Smooth muscle cell (in vitro differentiated cells): Measurements from ENCODE around the gene PCCA. TPM values are rescaled to one million over a fixed set of nuclear protein-coding genes. Genes with fewer than 3 reads are reported as not detected.
"Not testable (repeated sequence)": the region's sequence is repeated elsewhere in the genome, so short reads cannot be mapped to it uniquely, and the experiment has no call there.

Experiments
- DNase-seq: peaks from one replicate; lab custom pipeline; 2025; ENCODE audit not compliant: unreplicated experiment; lab: John Stamatoyannopoulos, UW
- H2AFZ ChIP-seq: fragments of 200-600 bp; sonication (generic); 2 replicates; pipeline ENCODE4 v1.6.0; 2016; ENCODE audit warnings: antibody characterized with exemption, low read depth, mild to moderate bottlenecking
- H3F3A ChIP-seq: fragments of 200-600 bp; sonication (generic); 2 replicates; pipeline ENCODE4 v1.6.0; 2017; ENCODE audit warnings: antibody characterized with exemption, low read depth
- H3K27ac ChIP-seq: fragments of 200-600 bp; sonication (generic); 2 replicates; pipeline ENCODE4 v1.5.1; 2016; ENCODE audit warnings: low read depth, mild to moderate bottlenecking
- H3K27me3 ChIP-seq: fragments of 200-600 bp; sonication (generic); 2 replicates; pipeline ENCODE4 v1.6.1; 2016; ENCODE audit warnings: low read depth, mild to moderate bottlenecking
- H3K36me3 ChIP-seq: fragments of 200-600 bp; sonication (generic); 2 replicates; pipeline ENCODE4 v1.5.1; 2016; ENCODE audit warnings: low read depth
- H3K4me1 ChIP-seq: fragments of 200-600 bp; sonication (generic); 2 replicates; pipeline ENCODE4 v1.5.1; 2016; ENCODE audit warnings: low read depth
- H3K4me2 ChIP-seq: fragments of 200-600 bp; sonication (generic); 2 replicates; pipeline ENCODE4 v1.6.0; 2016; ENCODE audit warnings: mild to moderate bottlenecking
- H3K4me3 ChIP-seq: fragments of 200-600 bp; sonication (generic); 2 replicates; pipeline ENCODE4 v1.5.1; 2016; ENCODE audit warnings: mild to moderate bottlenecking
- H3K79me2 ChIP-seq: fragments of 200-600 bp; sonication (generic); 2 replicates; pipeline ENCODE4 v1.6.0; 2016; ENCODE audit warnings: low read depth, mild to moderate bottlenecking
- H3K9ac ChIP-seq: fragments of 200-600 bp; sonication (generic); 2 replicates; pipeline ENCODE4 v1.6.0; 2016; ENCODE audit warnings: low read depth
- H3K9me3 ChIP-seq: fragments of 200-600 bp; sonication (generic); replicated peaks from 2 replicates; pipeline ENCODE4 v1.5.1; 2016; ENCODE audit warnings: low read depth
- H4K20me1 ChIP-seq: fragments of 200-600 bp; sonication (generic); 2 replicates; pipeline ENCODE4 v1.6.0; 2016; ENCODE audit warnings: low read depth
- CTCF ChIP-seq: fragments of 200-600 bp; sonication (generic); IDR thresholded peaks from 2 replicates; pipeline ENCODE4 v1.5.1; 2017; ENCODE audit warnings: borderline replicate concordance, mild to moderate bottlenecking, antibody characterized with exemption; ENCODE audit not compliant: insufficient read depth, poor library complexity, severe bottlenecking
- WGBS: methylation state at CpG from one replicate; pipeline ENCODE4 v1.1.7; 2016; ENCODE audit warnings: low lambda C conversion rate; 5-methylcytosine and 5-hydroxymethylcytosine counted together
- polyA plus RNA-seq: library from polyadenylated mRNA; unstranded; fragments of >200 nt; fragmentation: Nextera tagmentation; extraction: Ambion mirVana; gene quantifications from 2 replicates; pipeline ENCODE4 v1.2.1, GENCODE V29; 2016
- total RNA-seq: library from RNA; depleted of rRNA; stranded (reverse); fragments of >200 nt; gene quantifications from 2 replicates; pipeline ENCODE4 v1.2.3, GENCODE V29; 2014

Gene PCCA
- total and polyA plus RNA-seq, 2 experiments from 2014 or later, result 19.6 to 24.7 TPM

- Histone ChIP-seq H3K27ac (no peak overlapping the region), H2AFZ (no peak overlapping the region), H3K9ac (no peak overlapping the region), H3K27me3 (no peaks in the 10 kb centered on the region), H4K20me1 (no peaks in the 10 kb centered on the region), H3K79me2 (no peaks in the 10 kb centered on the region), H3K4me3 (no peak overlapping the region), H3K36me3 (no peaks in the 10 kb centered on the region), H3K4me2 (no peak overlapping the region), H3K9me3 (no peaks in the 10 kb centered on the region), H3F3A (no peaks in the 10 kb centered on the region), H3K4me1 (peaks cover 11% of the 10 kb centered on the region)
- DNase-seq, result no peak
- no peak for TF ChIP-seq CTCF
- 94% methylated on average over 9 of the region's 9 CpGs for WGBS
Measured at GRCh38 chr13:100522618-100523309, 433.9 kb downstream of the PCCA start.

DNA sequence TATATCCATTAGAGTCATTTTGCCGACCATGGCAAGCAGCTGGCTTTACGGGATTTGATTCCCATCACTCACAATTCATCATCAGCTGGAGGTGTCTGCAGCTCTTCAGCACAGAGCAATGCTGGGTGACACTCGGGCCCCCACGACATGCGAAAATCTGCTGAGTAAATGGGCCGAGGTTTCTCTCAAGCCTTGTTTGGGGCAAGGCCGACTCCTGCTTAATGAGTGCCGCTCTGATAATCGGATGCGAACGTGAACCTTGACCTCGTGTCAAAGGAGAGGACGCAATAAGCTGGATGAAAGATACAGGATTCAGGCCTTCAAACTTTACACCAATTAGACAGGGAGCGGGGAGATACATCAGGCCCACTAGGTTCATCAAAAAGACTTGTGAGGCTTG is 434.5 kb downstream of the PCCA start:
- Histone ChIP-seq H4K20me1 (no peaks in the 10 kb centered on the region), H3K9me3 (no peaks in the 10 kb centered on the region), H3K9ac (no peak overlapping the region), H3K27me3 (no peaks in the 10 kb centered on the region), H3K4me3 (no peak overlapping the region), H3F3A (no peaks in the 10 kb centered on the region), H3K79me2 (no peaks in the 10 kb centered on the region), H2AFZ (no peak overlapping the region), H3K4me2 (no peak overlapping the region), H3K27ac (no peak overlapping the region), H3K4me1 (peaks cover 11% of the 10 kb centered on the region), H3K36me3 (no peaks in the 10 kb centered on the region)
- TF ChIP-seq CTCF, result no peak
- 88% methylated on average over 14 of the region's 14 CpGs for WGBS
- DNase-seq, result no peak

- no peak for DNase-seq
- no peak for TF ChIP-seq CTCF
- 98% methylated on average over 8 of the region's 8 CpGs for WGBS
Measured at GRCh38 chr13:100523981-100524386, 435.1 kb downstream of the PCCA start.

DNA sequence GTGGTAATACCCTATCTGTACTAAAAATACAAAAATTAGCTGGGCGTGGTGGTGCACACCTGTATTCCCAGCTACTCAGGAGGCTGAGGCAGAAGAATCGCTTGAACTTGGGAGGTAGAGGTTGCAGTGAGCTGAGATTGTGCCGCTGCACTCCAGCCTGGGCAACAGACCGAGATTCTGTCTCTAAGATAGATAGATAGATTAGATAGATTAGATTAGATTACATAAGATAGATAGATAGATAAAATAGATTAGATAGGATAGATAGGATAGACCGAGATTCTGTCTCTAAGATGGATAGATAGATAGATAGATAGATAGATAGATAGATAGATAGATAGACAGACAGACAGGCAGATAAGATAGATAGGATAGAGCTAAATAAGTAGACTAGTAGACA is 435.8 kb downstream of the PCCA start:
- not testable (repeated sequence) for H3K79me2 ChIP-seq, H3K36me3 ChIP-seq, H3K4me2 ChIP-seq, H3K27ac ChIP-seq, DNase-seq, H3K27me3 ChIP-seq, H2AFZ ChIP-seq, H3K4me3 ChIP-seq, H4K20me1 ChIP-seq, H3F3A ChIP-seq, H3K9ac ChIP-seq, H3K9me3 ChIP-seq
- WGBS, result 96% methylated on average over 5 of the region's 5 CpGs
- H3K4me1 ChIP-seq, result peaks cover 11% of the 10 kb centered on the region

More at GRCh38 chr13:100523981-100524386, 435.1 kb downstream of the PCCA start:
- Histone ChIP-seq H3K27ac (no peak overlapping the region), H4K20me1 (no peaks in the 10 kb centered on the region), H3K9ac (no peak overlapping the region), H3F3A (no peaks in the 10 kb centered on the region), H3K4me2 (no peak overlapping the region), H3K27me3 (no peaks in the 10 kb centered on the region), H3K79me2 (no peaks in the 10 kb centered on the region), H3K9me3 (no peaks in the 10 kb centered on the region), H3K4me1 (peaks cover 11% of the 10 kb centered on the region), H2AFZ (no peak overlapping the region), H3K36me3 (no peaks in the 10 kb centered on the region), H3K4me3 (no peak overlapping the region)
